ENCODE results near the gene AGAP5. TPM values are rescaled to one million over a fixed set of nuclear protein-coding genes. Genes with fewer than 3 reads are reported as not detected.
A peak's percentile ranks its signal among the peaks of the same experiment; 100 is the strongest.
"Not testable (repeated sequence)": the region's sequence is repeated elsewhere in the genome, so short reads cannot be mapped to it uniquely, and the experiment has no call there.

Gene AGAP5
- 2.8 and 3.1 TPM in 2 replicates for polyA plus RNA-seq (2013)

DNA sequence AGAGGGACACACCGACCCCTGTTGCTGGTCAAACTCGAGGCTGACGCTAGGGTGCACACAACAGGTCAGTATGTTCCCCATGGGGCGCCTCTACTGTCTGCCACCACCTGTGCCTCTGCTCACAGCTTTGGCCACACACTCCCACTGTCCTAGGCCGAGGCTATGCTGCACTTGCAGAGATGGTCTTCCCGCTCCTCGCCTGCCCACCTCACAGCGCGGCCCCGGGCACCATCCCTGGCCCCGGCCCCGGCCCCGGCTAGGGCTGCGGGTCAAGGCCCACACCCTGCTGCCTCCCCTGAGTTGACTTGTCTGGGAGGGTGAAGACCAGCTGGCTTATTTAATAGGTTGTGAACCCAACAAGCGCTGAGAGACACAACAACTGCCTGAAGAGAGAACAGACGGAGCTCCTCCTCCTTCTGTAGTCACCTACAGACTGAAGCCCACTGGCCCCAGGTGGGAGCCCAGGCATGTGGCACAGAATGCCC is at the start of gene AGAP5:
Gene AGAP5 (minus strand): TSS at position 435 of the 485 bp plus-strand sequence. CDS start 354 bp downstream, at position 81.
- H3K9ac ChIP-seq (ENCODE audit: low read length); H3K27me3 ChIP-seq (ENCODE audit: insufficient read depth, low read length); H4K8ac ChIP-seq (ENCODE audit: low read depth, low read length); H3K36me3 ChIP-seq (ENCODE audit: control insufficient read depth in 1 of 2, insufficient read depth in 2 of 2, low read length in 2 of 2); H3K4me3 ChIP-seq (ENCODE audit: low read depth, low read length); H4K12ac ChIP-seq (ENCODE audit: low read depth, low read length); H2AFZ ChIP-seq (ENCODE audit: insufficient read depth, low read length, poor library complexity); H2AK5ac ChIP-seq (ENCODE audit: low read length); H3K9me3 ChIP-seq (ENCODE audit: insufficient read depth, low read depth, low read length); H2BK12ac ChIP-seq (ENCODE audit: low read length); H4K91ac ChIP-seq (ENCODE audit: low read depth, low read length); H2BK5ac ChIP-seq (ENCODE audit: low read depth, low read length, poor library complexity); H3K18ac ChIP-seq (ENCODE audit: low read length); H3K4me1 ChIP-seq (ENCODE audit: control insufficient read depth in 1 of 2, insufficient read depth in 2 of 2, low read length in 2 of 2); H3K4me2 ChIP-seq (ENCODE audit: low read length); H3K79me1 ChIP-seq (ENCODE audit: low read length); H3K79me2 ChIP-seq (ENCODE audit: control insufficient read depth, insufficient read depth, low read length, poor library complexity); H3K4ac ChIP-seq (ENCODE audit: low read depth, low read length); H2BK120ac ChIP-seq (ENCODE audit: insufficient read depth, low read length, poor library complexity); H3K27ac ChIP-seq (ENCODE audit: low read depth, low read length); DNase-seq; H3K23ac ChIP-seq (ENCODE audit: low read length); H3K14ac ChIP-seq (ENCODE audit: low read length): not testable (repeated sequence)
- no CpG with 5 or more reads among the region's 16 CpGs for WGBS (ENCODE audit: extremely low coverage, insufficient coverage, insufficient read length)

DNA sequence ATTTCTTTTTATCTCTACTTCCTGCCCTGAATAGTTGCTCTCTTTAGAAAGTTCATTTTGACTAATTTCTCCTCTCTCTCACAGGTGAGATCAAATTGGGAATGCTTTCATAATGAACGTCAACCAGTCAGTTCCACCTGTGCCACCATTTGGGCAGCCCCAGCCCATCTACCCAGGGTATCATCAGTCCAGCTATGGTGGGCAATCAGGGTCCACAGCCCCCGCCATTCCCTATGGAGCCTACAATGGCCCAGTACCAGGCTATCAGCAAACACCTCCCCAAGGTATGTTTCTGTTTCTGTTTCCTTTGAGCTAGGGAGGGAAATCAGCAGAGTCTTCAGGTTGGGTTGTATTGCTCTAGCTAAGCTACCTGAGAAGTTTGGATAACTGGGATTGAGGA is 48.8 kb upstream of the AGAP5 start:
- Histone ChIP-seq H3K79me1 (ENCODE audit: low read length) (peaks cover 9% of the 10 kb centered on the region), H3K4me1 (ENCODE audit: control insufficient read depth in 1 of 2, insufficient read depth in 2 of 2, low read length in 2 of 2) (peaks cover 0 to 2% of the 10 kb centered on the region in 2 experiments), H3K9ac (ENCODE audit: low read length) (no peak overlapping the region), H3K4me2 (ENCODE audit: low read length) (no peak overlapping the region), H2BK12ac (ENCODE audit: low read length) (no peak overlapping the region), H2AK5ac (ENCODE audit: low read length) (no peak overlapping the region), H3K4ac (ENCODE audit: low read depth, low read length) (peak overlapping the region; percentile 84), H3K9me3 (ENCODE audit: insufficient read depth, low read depth, low read length) (no peaks in the 10 kb centered on the region), H3K18ac (ENCODE audit: low read length) (no peak overlapping the region), H3K23ac (ENCODE audit: low read length) (no peak overlapping the region), H3K14ac (ENCODE audit: low read length) (no peak overlapping the region), H3K79me2 (ENCODE audit: control insufficient read depth, insufficient read depth, low read length, poor library complexity) (peaks cover 6% of the 10 kb centered on the region), H2AFZ (ENCODE audit: insufficient read depth, low read length, poor library complexity) (no peak overlapping the region), H2BK5ac (ENCODE audit: low read depth, low read length, poor library complexity) (no peak overlapping the region), H4K91ac (ENCODE audit: low read depth, low read length) (no peak overlapping the region), H3K4me3 (ENCODE audit: low read depth, low read length) (no peak overlapping the region), H3K27ac (ENCODE audit: low read depth, low read length) (no peak overlapping the region), H3K36me3 (ENCODE audit: control insufficient read depth in 1 of 2, insufficient read depth in 2 of 2, low read length in 2 of 2) (peaks cover 28% of the 10 kb centered on the region in 2 experiments), H4K12ac (ENCODE audit: low read depth, low read length) (peak overlapping the region; percentile 43), H3K27me3 (ENCODE audit: insufficient read depth, low read length) (no peaks in the 10 kb centered on the region), H2BK120ac (ENCODE audit: insufficient read depth, low read length, poor library complexity) (no peak overlapping the region), H4K8ac (ENCODE audit: low read depth, low read length) (no peak overlapping the region)
- DNase-seq: no peak
- no CpG with 5 or more reads among the region's 2 CpGs for WGBS (ENCODE audit: extremely low coverage, insufficient coverage, insufficient read length)

DNA sequence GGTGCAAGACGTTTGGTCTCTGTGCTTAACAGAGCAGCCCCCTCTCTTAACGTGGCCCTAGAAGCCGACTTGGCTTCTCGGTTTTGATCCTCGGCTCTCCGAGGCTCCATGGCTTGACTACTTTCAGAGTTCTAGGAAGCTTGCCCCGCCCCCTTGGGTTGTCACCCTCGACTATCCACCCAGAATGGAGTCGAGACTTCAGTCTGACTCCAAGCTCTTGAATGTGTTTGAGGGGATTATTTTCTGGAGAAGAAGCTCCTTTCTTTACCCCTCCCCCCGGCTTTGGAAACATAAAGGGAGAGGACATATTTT is 46.7 kb upstream of the AGAP5 start:
- Histone ChIP-seq H4K12ac (ENCODE audit: low read depth, low read length) (peak overlapping the region; percentile 88), H2BK5ac (ENCODE audit: low read depth, low read length, poor library complexity) (peak overlapping the region; percentile 18), H2AFZ (ENCODE audit: insufficient read depth, low read length, poor library complexity) (peak overlapping the region; percentile 55), H3K9ac (ENCODE audit: low read length) (peak overlapping the region; percentile 91), H3K79me1 (ENCODE audit: low read length) (peaks cover 9% of the 10 kb centered on the region), H3K4me3 (ENCODE audit: low read depth, low read length) (peak overlapping the region; percentile 88), H3K27me3 (ENCODE audit: insufficient read depth, low read length) (no peaks in the 10 kb centered on the region), H3K4ac (ENCODE audit: low read depth, low read length) (peak overlapping the region; percentile 78), H3K9me3 (ENCODE audit: insufficient read depth, low read depth, low read length) (no peaks in the 10 kb centered on the region), H2BK12ac (ENCODE audit: low read length) (no peak overlapping the region), H3K79me2 (ENCODE audit: control insufficient read depth, insufficient read depth, low read length, poor library complexity) (peaks cover 6% of the 10 kb centered on the region), H3K23ac (ENCODE audit: low read length) (no peak overlapping the region), H3K27ac (ENCODE audit: low read depth, low read length) (peak overlapping the region; percentile 81), H4K91ac (ENCODE audit: low read depth, low read length) (peak overlapping the region; percentile 78), H2BK120ac (ENCODE audit: insufficient read depth, low read length, poor library complexity) (peak overlapping the region; percentile 28), H4K8ac (ENCODE audit: low read depth, low read length) (peak overlapping the region; percentile 92), H3K4me2 (ENCODE audit: low read length) (peak overlapping the region; percentile 86), H2AK5ac (ENCODE audit: low read length) (peak overlapping the region; percentile 71), H3K14ac (ENCODE audit: low read length) (peak overlapping the region; percentile 80), H3K18ac (ENCODE audit: low read length) (peak overlapping the region; percentile 71), H3K36me3 (ENCODE audit: control insufficient read depth in 1 of 2, insufficient read depth in 2 of 2, low read length in 2 of 2) (peaks cover 18 to 20% of the 10 kb centered on the region in 2 experiments), H3K4me1 (ENCODE audit: control insufficient read depth in 1 of 2, insufficient read depth in 2 of 2, low read length in 2 of 2) (peaks cover 0 to 2% of the 10 kb centered on the region in 2 experiments)
- WGBS (ENCODE audit: extremely low coverage, insufficient coverage, insufficient read length): no CpG with 5 or more reads among the region's 10 CpGs
- peak; percentile 66 to 79 for DNase-seq

DNA sequence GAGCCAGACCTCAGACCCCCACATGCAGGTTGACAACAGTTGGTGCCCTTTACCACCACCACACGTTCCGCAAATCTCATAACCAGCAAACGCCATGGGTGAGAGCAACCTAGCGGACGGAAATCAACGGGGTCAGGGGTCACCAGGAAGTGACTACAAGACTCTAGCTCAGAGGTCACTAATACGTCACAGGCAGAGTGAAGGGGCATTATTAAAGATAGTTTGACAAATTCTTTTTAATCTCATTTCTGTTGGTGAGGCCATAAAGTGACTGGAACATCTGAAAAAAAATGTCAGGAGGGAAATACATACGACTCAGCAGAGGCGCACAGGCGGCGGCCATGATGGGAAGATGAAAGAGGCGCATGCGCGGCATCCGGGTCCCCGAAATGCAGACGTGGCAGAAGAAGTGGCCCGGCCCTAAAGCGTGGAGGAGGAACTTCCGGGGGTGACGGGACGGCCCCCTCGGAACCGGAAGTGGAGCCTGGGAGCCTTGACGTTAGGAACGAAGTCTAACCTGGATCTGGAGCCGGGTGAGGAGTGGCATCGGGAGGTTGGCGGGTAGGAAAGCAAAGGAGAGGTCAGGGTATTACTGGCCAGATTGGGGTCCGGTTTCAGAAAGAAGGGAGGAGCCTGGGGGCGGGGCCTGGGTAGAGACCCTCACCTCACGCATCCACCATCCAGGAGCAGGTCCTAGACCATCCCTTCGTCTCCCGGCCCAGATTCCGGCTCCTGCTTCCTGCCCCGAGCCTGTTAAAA is 46.2 kb upstream of the AGAP5 start, which contains the start of gene SEC24C:
Gene SEC24C (plus strand): TSS at position 468 of the 759 bp plus-strand sequence. CDS start 2,461 bp downstream, outside the sequence.
- WGBS (ENCODE audit: extremely low coverage, insufficient coverage, insufficient read length): no CpG with 5 or more reads among the region's 36 CpGs
- Histone ChIP-seq H3K23ac (ENCODE audit: low read length) (no peak within 1 kb of the TSS), H3K27ac (ENCODE audit: low read depth, low read length) (peak within 1 kb of the TSS; percentile 81), H4K8ac (ENCODE audit: low read depth, low read length) (peak within 1 kb of the TSS; percentile 99), H3K79me1 (ENCODE audit: low read length) (peaks cover 9% of the 10 kb centered on the region), H4K91ac (ENCODE audit: low read depth, low read length) (peak within 1 kb of the TSS; percentile 86), H2AK5ac (ENCODE audit: low read length) (peak within 1 kb of the TSS; percentile 98), H3K14ac (ENCODE audit: low read length) (peak within 1 kb of the TSS; percentile 80), H3K18ac (ENCODE audit: low read length) (peak within 1 kb of the TSS; percentile 71), H3K27me3 (ENCODE audit: insufficient read depth, low read length) (no peaks in the 10 kb centered on the region), H3K4ac (ENCODE audit: low read depth, low read length) (peak within 1 kb of the TSS; percentile 95), H3K9me3 (ENCODE audit: insufficient read depth, low read depth, low read length) (no peaks in the 10 kb centered on the region), H3K36me3 (ENCODE audit: control insufficient read depth in 1 of 2, insufficient read depth in 2 of 2, low read length in 2 of 2) (peaks cover 16 to 18% of the 10 kb centered on the region in 2 experiments), H3K4me3 (ENCODE audit: low read depth, low read length) (peak within 1 kb of the TSS; percentile 88), H3K4me1 (ENCODE audit: control insufficient read depth in 1 of 2, insufficient read depth in 2 of 2, low read length in 2 of 2) (peaks cover 0 to 2% of the 10 kb centered on the region in 2 experiments), H2AFZ (ENCODE audit: insufficient read depth, low read length, poor library complexity) (peak within 1 kb of the TSS; percentile 55), H3K9ac (ENCODE audit: low read length) (peak within 1 kb of the TSS; percentile 95), H2BK12ac (ENCODE audit: low read length) (no peak within 1 kb of the TSS), H2BK5ac (ENCODE audit: low read depth, low read length, poor library complexity) (peak within 1 kb of the TSS; percentile 83), H4K12ac (ENCODE audit: low read depth, low read length) (peak within 1 kb of the TSS; percentile 88), H3K4me2 (ENCODE audit: low read length) (peak within 1 kb of the TSS; percentile 86), H3K79me2 (ENCODE audit: control insufficient read depth, insufficient read depth, low read length, poor library complexity) (peaks cover 6% of the 10 kb centered on the region), H2BK120ac (ENCODE audit: insufficient read depth, low read length, poor library complexity) (peak within 1 kb of the TSS; percentile 28)
- DNase-seq: peak; percentile 97 to 99

All from trophoblast cell (in vitro differentiated cells and primary cell).